RKO (cell line): ENCODE results near the gene PGAP1.

Source experiments
- DNase-seq: peaks from one replicate; pipeline ENCODE4 v3.0.0-alpha.2; 2016; ENCODE audit warnings: low spot score

Gene PGAP1

DNA sequence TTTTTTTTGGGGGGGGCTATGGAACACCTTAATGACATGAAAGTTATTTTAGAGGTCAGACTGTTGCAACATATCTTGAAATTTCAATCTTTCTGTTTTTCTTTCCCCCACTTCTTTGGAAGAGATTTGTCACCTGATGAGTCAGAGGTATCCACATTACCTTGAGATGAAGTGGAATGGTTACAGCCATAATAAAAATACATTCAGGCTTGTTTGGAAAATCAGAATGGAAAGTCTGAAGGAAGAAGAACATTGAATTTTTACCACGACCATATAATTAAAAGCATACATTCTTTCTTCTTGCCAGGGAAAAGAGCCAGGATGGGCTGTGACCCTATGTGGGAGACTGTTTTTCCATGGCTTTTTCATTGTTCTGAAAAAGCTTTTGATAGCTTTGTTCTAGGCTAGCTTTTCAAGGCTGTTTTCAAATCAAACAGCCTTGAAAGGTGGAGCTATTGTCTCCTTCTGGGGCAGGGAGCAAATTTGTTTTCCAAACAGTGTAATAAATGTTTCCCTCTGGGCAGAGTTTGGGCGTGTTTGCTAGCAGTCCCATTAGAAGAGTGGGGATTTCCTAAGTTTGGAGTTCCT is 124.7 kb downstream of the PGAP1 start:
- DNase-seq = peak; percentile 35

GRCh38 chr2:196798980-196799379 is 127.5 kb downstream of the PGAP1 start:
- DNase-seq = peak; percentile 56

DNA sequence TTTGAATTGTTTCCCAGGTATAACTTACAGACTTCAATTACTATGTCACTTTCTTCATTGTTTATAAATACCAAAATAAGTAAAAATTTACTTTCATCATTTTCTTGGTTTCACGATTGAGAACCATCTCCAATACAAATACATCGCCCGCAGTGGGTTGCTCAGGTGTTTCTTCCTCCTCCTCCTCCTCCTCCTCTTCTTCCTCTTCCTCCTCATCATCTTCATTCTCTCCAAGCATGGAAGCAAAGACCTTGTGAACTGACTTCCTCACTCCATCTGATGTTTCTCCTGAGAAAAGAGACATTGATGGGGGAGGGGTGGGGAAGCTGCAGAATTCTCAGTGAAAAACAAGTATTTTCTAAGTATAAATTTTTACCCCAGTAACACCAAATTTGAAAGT is 133.6 kb downstream of the PGAP1 start:
- DNase-seq = no peak

DNA sequence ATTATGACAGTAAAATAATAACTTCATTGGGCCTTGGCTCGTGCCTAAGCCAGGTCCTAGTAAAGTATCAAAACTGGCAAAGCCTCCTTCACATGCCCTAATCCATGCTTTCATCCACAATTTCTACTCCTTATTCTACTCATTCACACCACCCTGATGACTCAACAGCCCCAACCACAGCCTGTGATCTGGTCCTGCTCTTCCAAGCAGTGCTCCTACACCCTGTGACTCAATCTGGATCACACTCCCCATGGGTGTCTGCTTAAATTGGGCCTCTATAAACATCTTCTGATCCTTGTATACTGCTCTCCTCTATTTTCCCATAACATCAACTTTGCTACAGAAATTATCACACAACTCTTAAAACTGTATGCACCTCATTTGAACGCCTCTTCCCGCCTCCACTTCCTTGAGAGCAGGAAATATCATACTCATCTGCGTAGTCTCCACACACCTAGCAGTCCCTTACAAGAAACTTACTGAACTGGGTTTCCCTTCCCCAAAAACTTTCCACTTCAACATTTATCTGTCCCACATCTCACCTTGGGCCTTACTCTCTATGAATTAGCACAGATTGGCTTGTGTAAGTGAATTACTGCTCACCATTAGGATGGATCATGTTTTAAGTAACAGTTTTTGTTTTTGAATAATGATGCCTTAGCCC is 142.9 kb downstream of the PGAP1 start:
- DNase-seq = peak; percentile 54
